Endothelial cell of umbilical vein (primary cell): Measurements from ENCODE around the gene MYCBP2. TPM values are rescaled to one million over a fixed set of nuclear protein-coding genes. Genes with fewer than 3 reads are reported as not detected.

Experiments
- BruUV-seq: library from RNA; stranded (reverse); fragments of 400-500 nt; replicated peaks from 2 replicates; lab custom pipeline; 2021; lab: Mats Ljungman, UMichigan
- CTCF ChIA-PET: fragments of 300-600, 350-600 bp; sonication (Branson Sonifier 250); formaldehyde crosslinking; loops from one replicate; lab custom pipeline; 2021; ENCODE audit warnings: antibody characterized with exemption, inconsistent platforms; lab: Charles Lee
- POLR2A ChIA-PET: fragments of 300-600, 350-600 bp; sonication (Branson Sonifier 250); formaldehyde crosslinking; loops from one replicate; lab custom pipeline; 2021; ENCODE audit warnings: antibody characterized with exemption, inconsistent platforms; lab: Charles Lee
- DNase-seq: peaks from one replicate; pipeline ENCODE4 v3.0.0-alpha.2; 2011; ENCODE audit warnings: low read depth, low spot score
- FAIRE-seq: peaks from 2 replicates; lab custom pipeline; 2011; peaks lifted over from hg19 to GRCh38; lab: Jason Lieb, UNC
- H2AFZ ChIP-seq: 2 replicates; pipeline ENCODE4 v1.6.0; 2012; ENCODE audit warnings: low read depth, low read length, control low read depth, inconsistent platforms
- H3K27ac ChIP-seq: 2 replicates; pipeline ENCODE4 v1.5.1; 2011; ENCODE audit warnings: low read depth, mild to moderate bottlenecking, control low read depth, low read length, moderate library complexity; ENCODE audit not compliant: insufficient read depth
- H3K27me3 ChIP-seq, 2 experiments: 2 replicates each; pipeline versions ENCODE4 v1.6.0 to v1.6.1; 2011; ENCODE audit warnings: low read length in 2 of 2, mixed read lengths in 1 of 2; ENCODE audit not compliant: control insufficient read depth in 2 of 2, insufficient read depth in 2 of 2
- H3K36me3 ChIP-seq, 2 experiments: 2 replicates in 1 of 2; 3 replicates in 1 of 2; pipeline ENCODE4 v1.5.1; 2011; ENCODE audit warnings: low read length in 2 of 2, mild to moderate bottlenecking in 1 of 2, moderate library complexity in 1 of 2; ENCODE audit not compliant: control insufficient read depth in 2 of 2, insufficient read depth in 2 of 2; ENCODE audit errors: extremely low read depth in 1 of 2
- H3K4me1 ChIP-seq: 3 replicates; pipeline ENCODE4 v1.5.1; 2011; ENCODE audit warnings: mild to moderate bottlenecking, low read length; ENCODE audit not compliant: control insufficient read depth, insufficient read depth; ENCODE audit errors: extremely low read depth
- H3K4me2 ChIP-seq: 2 replicates; pipeline ENCODE4 v1.6.1; 2011; ENCODE audit warnings: low read length, control low read depth, mixed read lengths; ENCODE audit not compliant: insufficient read depth
- H3K4me3 ChIP-seq, 3 experiments: fragments of 200-600 bp in 1 of 3; sonication (generic), shearing (Covaris generic) in 1 of 3; replicated peaks in 1 of 3; 2 replicates each; pipeline ENCODE4 v1.5.1; 2011 to 2016; ENCODE audit warnings: control low read depth in 3 of 3, low read length in 3 of 3, mild to moderate bottlenecking in 2 of 3, inconsistent platforms in 1 of 3, low read depth in 1 of 3, moderate library complexity in 1 of 3; ENCODE audit not compliant: insufficient read depth in 1 of 3
- H3K79me2 ChIP-seq: 2 replicates; pipeline ENCODE4 v1.6.0; 2012; ENCODE audit warnings: low read length, inconsistent platforms; ENCODE audit not compliant: control insufficient read depth, insufficient read depth
- H3K9ac ChIP-seq: replicated peaks from 2 replicates; pipeline ENCODE3; 2011; ENCODE audit warnings: low read length, control low read depth; ENCODE audit not compliant: insufficient read depth; ENCODE audit errors: extremely low read depth
- H3K9me1 ChIP-seq: replicated peaks from 3 replicates; pipeline ENCODE4 v1.6.0; 2011; ENCODE audit warnings: mild to moderate bottlenecking, low read length; ENCODE audit not compliant: control insufficient read depth, insufficient read depth; ENCODE audit errors: extremely low read depth
- H3K9me3 ChIP-seq: replicated peaks from 2 replicates; pipeline ENCODE4 v1.5.1; 2012; ENCODE audit warnings: low read length, inconsistent platforms; ENCODE audit not compliant: control insufficient read depth, insufficient read depth
- H4K20me1 ChIP-seq: replicated peaks from 2 replicates; pipeline ENCODE3; 2011; ENCODE audit warnings: mild to moderate bottlenecking, low read length; ENCODE audit not compliant: control insufficient read depth, insufficient read depth; ENCODE audit errors: extremely low read depth
- CTCF ChIP-seq, 2 donors: IDR thresholded peaks; 1 replicate in 1 of 2; 2 replicates in 1 of 2; pipeline ENCODE4 v1.5.1; 2011; ENCODE audit warnings: low read length in 2 of 2, mild to moderate bottlenecking in 2 of 2, moderate library complexity in 2 of 2, control low read depth in 1 of 2, inconsistent platforms in 1 of 2, low read depth in 1 of 2; ENCODE audit not compliant: insufficient read depth in 1 of 2; ENCODE audit errors: extremely low read depth in 1 of 2
- EZH2 ChIP-seq: IDR thresholded peaks from 2 replicates; pipeline ENCODE4 v1.6.1; 2012; ENCODE audit warnings: borderline replicate concordance, low read depth, mild to moderate bottlenecking, moderate library complexity, low read length, inconsistent platforms; ENCODE audit not compliant: severe bottlenecking
- FOS ChIP-seq: IDR thresholded peaks from 2 replicates; pipeline ENCODE4 v1.6.1; 2011; ENCODE audit warnings: mild to moderate bottlenecking, low read length, moderate library complexity, borderline replicate concordance; ENCODE audit not compliant: insufficient read depth
- GATA2 ChIP-seq: IDR thresholded peaks from 2 replicates; pipeline ENCODE4 v1.7.0; 2011; ENCODE audit warnings: low read depth, mild to moderate bottlenecking, moderate library complexity, mixed read lengths, low read length; ENCODE audit not compliant: insufficient read length, insufficient read depth
- JUN ChIP-seq: IDR thresholded peaks from 2 replicates; pipeline ENCODE4 v1.6.1; 2011; ENCODE audit warnings: borderline replicate concordance, low read depth; ENCODE audit not compliant: insufficient read length, insufficient read depth
- MAX ChIP-seq: IDR thresholded peaks from 2 replicates; pipeline ENCODE4 v1.6.1; 2011; ENCODE audit not compliant: insufficient read depth, insufficient read length
- MYC ChIP-seq: IDR thresholded peaks from one replicate; pipeline ENCODE4 v1.6.1; 2011; ENCODE audit warnings: mild to moderate bottlenecking, low read depth, low read length
- POLR2A ChIP-seq: IDR thresholded peaks from 2 replicates; pipeline ENCODE4 v1.6.1; 2012; ENCODE audit warnings: low read depth, mild to moderate bottlenecking, control low read depth, low read length
- POLR2AphosphoS5 ChIP-seq: IDR thresholded peaks from 2 replicates; pipeline ENCODE4 v1.6.1; 2012; ENCODE audit warnings: low read depth, mild to moderate bottlenecking, control low read depth, low read length, moderate library complexity; ENCODE audit not compliant: insufficient read depth
- dilution Hi-C: fragments of 300-500 bp; cut with MboI; formaldehyde crosslinking; loops from one replicate; pipeline ENCODE4 v1.15.0; 2019; ENCODE audit warnings: low sequenced_read_pairs; ENCODE audit not compliant: extremely low pct_ligation_motif_present
- intact Hi-C: fragments of 100-400 bp; cut with micrococcal nuclease; formaldehyde crosslinking; loops from one replicate; pipeline ENCODE4 v1.10.0; 2022
- polyA plus RNA-seq, 4 experiments: library from polyadenylated mRNA; depleted of rRNA in 3 of 4; stranded (reverse) in 3 of 4; unstranded in 1 of 4; fragments of >200 nt; gene quantifications; 2 replicates each; pipeline versions ENCODE4 v1.2.1 to v1.2.3, GENCODE V29; 2011 to 2012; ENCODE audit warnings: missing spikeins in 1 of 4
- total RNA-seq: library from RNA; stranded (reverse); gene quantifications from 2 replicates; pipeline ENCODE4 v1.2.3, GENCODE V29; 2021

The MYCBP2 gene
- total and polyA plus RNA-seq, 2 donors (not counting 3 experiments of a cell fraction or from before 2014, with no cell fraction given) = 30.5 to 89.8 TPM

- Histone ChIP-seq H3K9me3 (no peaks in the 10 kb centered on the region), H3K27me3 (peaks cover 0 to 2% of the 10 kb centered on the region in 2 experiments), H3K27ac (no peak overlapping the region), H4K20me1 (no peaks in the 10 kb centered on the region), H2AFZ (no peak overlapping the region), H3K36me3 (no peaks in the 10 kb centered on the region), H3K4me3 (no peak overlapping the region), H3K4me1 (no peaks in the 10 kb centered on the region), H3K79me2 (no peaks in the 10 kb centered on the region), H3K4me2 (no peak overlapping the region), H3K9me1 (no peaks in the 10 kb centered on the region), H3K9ac (no peak overlapping the region)
- DNase-seq (no peak), FAIRE-seq (no peak)
- intact Hi-C loops (no loop called here), dilution Hi-C loops (no loop called here)
- no TSS peak for BruUV-seq
- TF ChIP-seq POLR2A (no peak), POLR2AphosphoS5 (no peak), EZH2 (no peak), FOS (no peak), MAX (no peak), MYC (no peak), GATA2 (no peak), CTCF (IDR thresholded peaks at IDR 0.05; ENCODE audit: extremely low read depth in 1 of 2, insufficient read depth in 1 of 2, low read depth in 1 of 2, low read length in 2 of 2) (no peak), JUN (no peak)
- CTCF ChIA-PET = no interaction called here
- POLR2A ChIA-PET = no interaction called here
These were observed 48.7 kb upstream of the MYCBP2 start for GRCh38 chr13:77375560-77376108.
